Large intestine (tissue), 3 donors: ENCODE results near the gene STARD5. TPM values are rescaled to one million over a fixed set of nuclear protein-coding genes. Genes with fewer than 3 reads are reported as not detected.

Source experiments
- DNase-seq, 2 donors: peaks; one replicate each; pipeline versions ENCODE4 v3.0.0 to v3.0.0-alpha.2; 2013
- H3K27ac ChIP-seq: one replicate; pipeline ENCODE4 v1.5.1; 2013; ENCODE audit warnings: low read length
- H3K27me3 ChIP-seq: 2 replicates; pipeline ENCODE4 v1.6.1; 2013; ENCODE audit warnings: low read length; ENCODE audit not compliant: control insufficient read depth, insufficient read depth
- H3K36me3 ChIP-seq: 2 replicates; pipeline ENCODE4 v1.6.1; 2013; ENCODE audit warnings: low read length; ENCODE audit not compliant: control insufficient read depth, insufficient read depth
- H3K4me1 ChIP-seq: one replicate; pipeline ENCODE4 v1.6.1; 2013; ENCODE audit warnings: low read length; ENCODE audit not compliant: control insufficient read depth, insufficient read depth
- H3K4me3 ChIP-seq: one replicate; pipeline ENCODE4 v1.5.1; 2013; ENCODE audit warnings: low read length
- H3K9me3 ChIP-seq: one replicate; pipeline ENCODE4 v1.6.1; 2013; ENCODE audit warnings: mild to moderate bottlenecking, low read depth, low read length, moderate library complexity; ENCODE audit not compliant: control insufficient read depth
- WGBS: methylation state at CpG from one replicate; pipeline ENCODE4 v1.1.5; 2013; ENCODE audit warnings: low lambda C conversion rate; ENCODE audit not compliant: insufficient coverage; 5-methylcytosine and 5-hydroxymethylcytosine counted together
- polyA plus RNA-seq: library from polyadenylated mRNA; unstranded; fragments of 120-200 nt; gene quantifications from one replicate; pipeline ENCODE4 v1.2.1, GENCODE V29; 2013

Gene STARD5
- polyA plus RNA-seq, 1 donor: 31.2 TPM

DNA sequence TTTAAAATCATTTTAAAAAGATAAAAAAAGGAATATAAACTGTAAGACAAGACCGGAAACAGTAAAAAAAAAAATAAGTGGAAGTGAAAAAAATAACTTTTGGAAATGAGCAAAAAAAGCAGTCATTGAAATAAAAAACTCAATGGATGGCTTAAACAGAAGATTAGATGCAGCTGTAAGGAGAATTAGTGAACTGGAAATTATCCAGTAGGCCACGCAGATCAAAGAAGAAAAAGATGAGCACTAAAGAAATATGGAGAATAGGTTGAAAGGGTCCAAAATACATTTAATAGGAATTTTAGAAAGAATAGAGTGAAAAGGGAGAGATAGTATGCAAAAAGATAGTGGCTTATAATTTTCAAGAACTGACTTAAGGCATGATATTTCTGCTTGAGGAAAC lies 47.0 kb downstream of the STARD5 start:
- Histone ChIP-seq H3K27me3 (no peaks in the 10 kb centered on the region), H3K4me3 (no peak overlapping the region), H3K4me1 (peaks cover 7% of the 10 kb centered on the region), H3K36me3 (no peaks in the 10 kb centered on the region), H3K9me3 (no peaks in the 10 kb centered on the region), H3K27ac (no peak overlapping the region)
- DNase-seq: no peak
- 100% methylated on average over 2 of the region's 2 CpGs for WGBS

DNA sequence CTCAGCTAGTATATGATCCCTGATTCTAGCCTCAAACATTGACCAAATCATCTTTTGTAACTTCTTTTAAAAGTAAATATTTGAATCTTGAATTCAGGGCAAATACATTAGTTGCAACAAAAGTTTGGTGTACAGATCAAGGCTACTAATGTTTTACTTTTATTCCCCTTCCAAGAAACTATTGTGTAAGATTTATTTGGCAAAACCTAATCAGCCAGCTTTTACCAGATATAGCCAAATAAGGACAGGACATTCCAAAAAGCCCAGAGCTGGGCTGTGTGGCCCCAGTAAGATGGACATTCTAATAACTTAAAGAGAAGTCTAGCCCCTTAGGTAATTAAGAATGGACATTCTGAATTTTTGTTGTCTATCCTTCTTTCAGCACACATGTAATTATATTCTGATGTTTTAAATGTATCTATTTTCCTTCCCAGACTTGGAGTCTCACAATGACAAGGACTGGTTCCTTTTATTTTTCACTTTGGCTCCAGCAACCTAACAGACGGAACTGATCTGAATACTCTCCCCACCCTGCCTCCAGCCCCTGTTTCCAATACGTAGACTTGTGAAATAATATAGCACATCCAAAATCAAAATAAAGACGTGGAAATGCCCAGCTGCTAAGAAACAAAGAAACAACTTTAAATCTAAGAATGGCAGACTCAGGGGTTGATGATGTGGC lies 48.1 kb downstream of the STARD5 start:
- Histone ChIP-seq H3K27me3 (no peaks in the 10 kb centered on the region), H3K4me1 (peaks cover 7% of the 10 kb centered on the region), H3K4me3 (no peak overlapping the region), H3K27ac (no peak overlapping the region), H3K9me3 (no peaks in the 10 kb centered on the region), H3K36me3 (no peaks in the 10 kb centered on the region)
- WGBS: no CpG with 5 or more reads among the region's 3 CpGs
- no peak for DNase-seq

DNA sequence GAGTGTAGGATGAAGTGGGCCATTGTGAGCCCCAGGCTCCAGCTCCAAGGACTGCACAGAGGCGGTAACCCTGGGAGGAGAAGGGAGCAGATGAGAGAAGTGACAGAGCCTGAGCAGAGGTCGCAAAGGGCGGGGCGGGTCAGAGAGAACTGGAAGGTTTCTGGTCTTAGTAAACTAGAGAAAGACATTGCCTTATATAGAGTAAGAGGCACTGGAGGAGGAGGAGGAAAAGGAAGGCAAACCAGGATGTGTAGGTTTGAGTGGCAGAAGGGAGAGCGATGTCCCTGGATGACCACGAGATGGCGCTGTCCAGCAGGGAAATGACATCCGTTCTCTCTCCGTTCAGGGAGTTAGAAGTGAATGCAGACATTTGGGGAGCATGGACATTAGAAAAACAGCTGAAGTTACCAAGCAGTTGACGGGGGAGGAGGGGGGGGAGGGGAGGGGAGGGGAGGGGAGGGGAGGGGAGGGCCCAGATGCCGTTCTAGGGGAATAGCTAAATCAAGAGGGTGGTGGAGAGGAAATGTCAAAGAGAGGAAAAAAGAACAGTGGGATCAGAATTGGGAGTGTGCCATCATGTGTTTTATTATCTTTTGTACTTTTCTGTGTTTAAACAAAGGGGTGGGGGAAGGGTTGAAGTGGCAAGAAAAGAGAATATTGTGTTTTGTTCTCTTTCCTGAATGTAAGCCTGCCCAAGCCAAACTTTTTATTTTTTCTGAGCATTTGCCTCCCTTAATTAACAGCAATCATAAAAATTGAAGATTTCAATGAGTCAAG lies 48.8 kb downstream of the STARD5 start:
- peak; percentile 71 to 73 for DNase-seq
- H3K4me1 ChIP-seq: peaks cover 7% of the 10 kb centered on the region
- H3K4me3 ChIP-seq: no peak overlapping the region
- no peak overlapping the region for H3K27ac ChIP-seq
- peaks cover 2% of the 10 kb centered on the region for H3K27me3 ChIP-seq
- no CpG with 5 or more reads among the region's 11 CpGs for WGBS
- no peaks in the 10 kb centered on the region for H3K36me3 ChIP-seq
- no peaks in the 10 kb centered on the region for H3K9me3 ChIP-seq

DNA sequence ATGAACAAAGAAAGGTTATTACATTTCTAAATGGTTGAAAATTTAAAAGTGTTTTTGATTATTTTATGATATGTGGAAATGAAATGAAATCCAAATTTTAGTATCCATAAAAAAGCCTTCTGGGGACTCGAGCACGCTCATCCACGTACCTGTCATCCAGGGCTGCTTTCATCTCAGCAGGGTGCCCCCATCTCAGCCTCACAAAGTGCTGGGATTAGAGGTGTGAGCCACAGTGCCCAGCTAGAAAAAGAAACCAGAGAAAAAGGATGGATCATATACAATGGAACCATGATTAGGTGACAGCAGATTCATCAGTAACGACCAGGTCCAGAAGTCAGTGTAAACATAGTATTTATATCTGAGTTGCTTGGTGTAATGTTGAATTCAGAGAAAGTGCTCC lies 49.7 kb downstream of the STARD5 start:
- Histone ChIP-seq H3K4me1 (peaks cover 7% of the 10 kb centered on the region), H3K27me3 (peaks cover 3% of the 10 kb centered on the region), H3K9me3 (no peaks in the 10 kb centered on the region), H3K27ac (no peak overlapping the region), H3K4me3 (no peak overlapping the region), H3K36me3 (no peaks in the 10 kb centered on the region)
- no peak for DNase-seq
- WGBS: no CpG with 5 or more reads among the region's 4 CpGs

DNA sequence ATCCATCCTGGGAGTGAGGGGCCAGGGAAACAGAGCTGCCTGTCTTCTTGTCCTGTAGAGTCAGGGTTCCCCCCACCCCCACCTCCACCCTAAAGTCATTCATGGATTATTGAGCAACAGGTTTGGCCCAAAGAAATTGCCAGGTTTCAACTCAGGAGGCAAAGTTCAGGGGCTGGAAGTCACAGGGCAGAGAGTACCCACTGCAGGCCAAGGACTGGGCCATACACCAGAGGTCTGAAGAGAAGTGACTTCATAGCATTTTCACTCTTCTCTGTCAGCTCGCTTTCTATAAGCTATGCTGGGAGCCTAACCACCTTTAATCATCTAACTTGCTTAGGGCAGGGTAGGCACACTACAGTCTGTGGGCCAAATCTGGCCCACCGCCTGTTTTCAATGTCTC lies 50.1 kb downstream of the STARD5 start:
- DNase-seq: peak in 1 of 2 donors; percentile 30
- no peak overlapping the region for H3K27ac ChIP-seq
- peaks cover 7% of the 10 kb centered on the region for H3K4me1 ChIP-seq
- no CpG with 5 or more reads among the region's 2 CpGs for WGBS
- no peaks in the 10 kb centered on the region for H3K9me3 ChIP-seq
- H3K36me3 ChIP-seq: no peaks in the 10 kb centered on the region
- H3K27me3 ChIP-seq: peaks cover 3% of the 10 kb centered on the region
- H3K4me3 ChIP-seq: no peak overlapping the region

DNA sequence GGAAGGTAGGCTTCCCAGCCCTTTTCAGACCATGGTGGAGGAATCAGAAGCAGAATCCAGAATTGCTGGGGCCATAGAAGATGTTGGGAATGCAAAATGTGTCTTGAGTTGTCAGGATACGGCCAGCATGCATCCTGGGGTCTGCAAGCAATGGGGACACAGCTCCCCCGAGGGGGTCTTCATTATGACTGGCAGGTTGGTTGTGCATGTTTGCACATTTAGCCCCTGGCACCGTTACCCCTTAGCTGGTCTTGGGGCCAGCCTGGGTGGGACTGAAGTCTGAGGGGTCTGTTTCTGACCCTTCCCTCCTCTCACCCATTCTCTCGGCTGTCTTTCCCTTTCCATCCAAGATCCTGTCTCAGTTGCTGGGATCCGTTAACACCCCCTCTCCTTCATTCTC lies 50.7 kb downstream of the STARD5 start:
- Histone ChIP-seq H3K36me3 (no peaks in the 10 kb centered on the region), H3K27me3 (peaks cover 3% of the 10 kb centered on the region), H3K9me3 (no peaks in the 10 kb centered on the region), H3K27ac (no peak overlapping the region), H3K4me3 (no peak overlapping the region), H3K4me1 (peaks cover 7% of the 10 kb centered on the region)
- no peak for DNase-seq
- 100% methylated on average over 1 of the region's 5 CpGs for WGBS

DNA sequence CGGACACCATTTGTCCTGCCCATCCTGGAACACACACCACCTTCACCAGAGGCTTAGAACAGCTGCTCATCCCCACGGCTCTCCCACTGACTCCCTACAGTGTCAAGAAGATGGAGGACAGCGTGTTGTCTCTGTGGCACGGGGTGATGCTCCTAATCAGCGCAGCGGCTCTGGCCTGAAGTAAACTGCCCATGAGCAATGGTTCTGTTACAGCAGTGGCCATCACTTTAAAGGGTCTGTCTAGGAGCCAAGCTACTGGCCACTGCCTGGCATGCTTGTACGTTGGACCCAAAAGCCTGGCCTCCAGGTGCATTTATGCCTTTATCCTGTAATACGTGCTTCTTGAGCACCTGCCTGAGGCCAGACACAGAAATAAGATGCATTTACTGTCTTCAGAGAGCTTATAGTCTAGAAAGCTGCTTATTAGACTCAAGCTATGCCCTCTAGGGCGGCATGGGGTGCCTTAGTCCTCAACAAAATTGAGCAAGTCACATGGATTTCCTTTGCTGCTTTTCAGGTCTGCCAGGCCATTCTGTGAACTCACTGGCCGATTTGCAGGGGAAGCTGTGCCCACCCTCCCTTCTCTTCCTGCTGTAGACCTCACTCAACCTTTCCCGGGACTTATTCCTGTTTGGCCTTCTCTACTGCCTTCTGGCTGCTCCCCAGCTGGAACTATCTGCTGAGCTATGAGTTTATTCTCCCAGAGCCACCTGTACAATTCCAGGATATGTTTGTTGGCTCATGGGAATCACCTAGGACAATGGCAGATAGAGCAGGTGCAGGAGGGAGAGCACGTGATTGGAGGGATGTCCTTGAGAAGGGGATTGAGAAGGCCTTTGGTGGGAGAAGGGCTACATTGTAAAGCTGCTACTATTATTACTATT lies 51.9 kb downstream of the STARD5 start:
- no peaks in the 10 kb centered on the region for H3K9me3 ChIP-seq
- WGBS: no CpG with 5 or more reads among the region's 12 CpGs
- H3K27me3 ChIP-seq: peaks cover 3% of the 10 kb centered on the region
- H3K4me3 ChIP-seq: no peak overlapping the region
- H3K4me1 ChIP-seq: peaks cover 7% of the 10 kb centered on the region
- no peaks in the 10 kb centered on the region for H3K36me3 ChIP-seq
- H3K27ac ChIP-seq: no peak overlapping the region
- no peak for DNase-seq

DNA sequence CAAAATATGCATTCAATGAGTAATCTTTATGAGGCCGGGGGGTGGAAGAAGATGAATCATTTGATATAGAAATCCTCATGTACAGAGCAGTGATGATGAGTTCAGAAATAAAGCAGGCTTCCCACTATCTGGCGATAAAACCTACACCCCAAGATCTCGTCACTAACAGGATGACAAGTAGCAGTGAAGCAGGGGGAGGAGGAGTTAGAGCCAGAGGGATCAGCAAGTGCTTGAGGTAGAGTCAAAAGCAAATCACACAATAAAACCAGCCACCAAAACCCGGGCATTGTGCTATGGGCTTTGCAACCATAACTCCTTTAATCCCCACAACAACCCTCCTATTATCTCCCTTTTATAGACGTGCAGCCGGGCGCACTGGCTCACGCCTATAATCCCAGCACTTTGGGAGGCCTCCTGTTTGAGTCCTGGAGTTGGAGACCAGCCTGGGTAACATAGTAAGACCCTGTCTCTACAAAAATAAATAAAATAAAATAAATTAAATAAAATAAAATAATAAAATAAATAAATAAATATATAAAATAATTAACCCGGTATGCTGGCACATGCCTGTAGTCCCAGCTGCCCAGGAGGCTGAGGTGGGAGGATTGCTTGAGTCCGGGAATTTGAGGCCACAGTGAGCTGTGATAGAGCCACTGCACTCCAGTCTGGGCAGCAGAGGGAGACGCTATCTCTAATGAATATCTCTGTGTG lies 53.0 kb downstream of the STARD5 start:
- no peak for DNase-seq
- no peaks in the 10 kb centered on the region for H3K36me3 ChIP-seq

DNA sequence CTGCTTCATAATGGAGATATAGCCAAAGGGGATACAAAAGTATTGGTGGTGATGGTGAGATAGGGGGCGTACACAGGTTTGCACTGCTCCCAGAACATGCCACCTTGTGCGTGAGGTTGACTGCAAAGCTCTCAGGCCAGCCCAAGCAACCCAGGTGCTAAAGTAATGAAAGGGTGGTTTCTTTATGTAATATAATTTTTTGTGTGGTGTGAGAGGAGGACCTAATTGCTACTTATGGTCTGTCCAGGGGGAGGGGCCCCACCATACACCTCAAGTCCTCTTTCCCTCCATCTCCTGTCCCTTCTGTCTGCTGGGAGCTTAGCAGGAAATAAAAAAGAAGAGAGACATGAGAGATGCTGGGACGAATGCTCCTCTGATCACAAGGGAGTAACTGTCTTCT lies 53.8 kb downstream of the STARD5 start:
- Histone ChIP-seq H3K9me3 (no peaks in the 10 kb centered on the region), H3K27me3 (peaks cover 3% of the 10 kb centered on the region), H3K4me1 (peaks cover 12% of the 10 kb centered on the region), H3K4me3 (no peak overlapping the region), H3K27ac (no peak overlapping the region), H3K36me3 (no peaks in the 10 kb centered on the region)
- DNase-seq: no peak
- 80% methylated on average over 1 of the region's 3 CpGs for WGBS

More for the DNA sequence above, 53.0 kb downstream of the STARD5 start:
- Histone ChIP-seq H3K4me3 (no peak overlapping the region), H3K27ac (no peak overlapping the region), H3K4me1 (peaks cover 11% of the 10 kb centered on the region), H3K9me3 (no peaks in the 10 kb centered on the region), H3K27me3 (peaks cover 3% of the 10 kb centered on the region)
- 100% methylated on average over 1 of the region's 11 CpGs for WGBS
